Activated CD4-positive, alpha-beta T cell treated with anti-CD3 and anti-CD28 coated beads, Interleukin-2, amount 10 ng/mL, durations not matched to agents 7 days and 5 days (primary cell): Measurements from ENCODE around the gene MYH14. TPM values are rescaled to one million over a fixed set of nuclear protein-coding genes. Genes with fewer than 3 reads are reported as not detected.
"Not testable (repeated sequence)": the region's sequence is repeated elsewhere in the genome, so short reads cannot be mapped to it uniquely, and the experiment has no call there.

Experiments
- CTCF ChIA-PET: fragments of 350-600 bp; sonication (Branson Sonifier 250); formaldehyde crosslinking; loops from one replicate; lab custom pipeline; 2021; ENCODE audit warnings: antibody characterized with exemption; lab: Charles Lee
- POLR2A ChIA-PET: fragments of 350-600 bp; sonication (Branson Sonifier 250); formaldehyde crosslinking; loops from one replicate; lab custom pipeline; 2021; ENCODE audit warnings: antibody characterized with exemption; lab: Charles Lee
- DNase-seq: peaks from one replicate; pipeline ENCODE4 v3.0.0-alpha.2; 2020
- H3K27ac Mint-ChIP-seq: one replicate; pipeline ENCODE4 v1.8.0; 2021; ENCODE audit warnings: mild to moderate bottlenecking, moderate library complexity, mixed read lengths
- H3K27me3 Mint-ChIP-seq: one replicate; pipeline ENCODE4 v1.8.0; 2021; ENCODE audit warnings: mixed read lengths
- H3K36me3 Mint-ChIP-seq: one replicate; pipeline ENCODE4 v1.8.0; 2021; ENCODE audit warnings: low read depth, mixed read lengths
- H3K4me1 Mint-ChIP-seq: one replicate; pipeline ENCODE4 v1.8.0; 2021; ENCODE audit warnings: mixed read lengths
- H3K4me3 Mint-ChIP-seq: one replicate; pipeline ENCODE4 v1.8.0; 2021; ENCODE audit warnings: mild to moderate bottlenecking, moderate library complexity, mixed read lengths
- H3K9me3 Mint-ChIP-seq: one replicate; pipeline ENCODE4 v1.8.0; 2021; ENCODE audit warnings: mixed read lengths
- total RNA-seq, 2 experiments: library from RNA; stranded (reverse); gene quantifications; one replicate each; pipeline ENCODE4 v1.2.3, GENCODE V29; 2021

The MYH14 gene
- total RNA-seq, 2 experiments from 2014 or later = not detected

GRCh38 chr19:50331994-50332243, 128.5 kb downstream of the MYH14 start:
- POLR2A ChIA-PET = no interaction called here
- Mint-ChIP-seq H3K36me3 (peaks cover 14% of the 10 kb centered on the region), H3K4me3 (peak overlapping the region; percentile 83), H3K27ac (peak overlapping the region; percentile 91), H3K9me3 (peaks cover 8% of the 10 kb centered on the region), H3K4me1 (peaks cover 71% of the 10 kb centered on the region), H3K27me3 (peaks cover 18% of the 10 kb centered on the region)
- no peak for DNase-seq
- CTCF ChIA-PET = no interaction called here

- H3K27ac Mint-ChIP-seq = peak overlapping the region; percentile 91
- H3K4me1 Mint-ChIP-seq = peaks cover 66% of the 10 kb centered on the region
- no peak for DNase-seq
- ChIA-PET CTCF (interaction anchor here (0.6 to 2.1 kb wide), 3 partner anchors 10 to 22 kb away, joined by 3 to 10 read pairs (median 7); no protein-coding TSS in a partner anchor), POLR2A (no interaction called here)
- H3K36me3 Mint-ChIP-seq = peaks cover 10% of the 10 kb centered on the region
- H3K27me3 Mint-ChIP-seq = peaks cover 13% of the 10 kb centered on the region
- peak overlapping the region; percentile 83 for H3K4me3 Mint-ChIP-seq
- peaks cover 5% of the 10 kb centered on the region for H3K9me3 Mint-ChIP-seq
These were observed 129.0 kb downstream of the MYH14 start for GRCh38 chr19:50332244-50333038.

- Mint-ChIP-seq H3K36me3 (peaks cover 10% of the 10 kb centered on the region), H3K9me3 (peaks cover 5% of the 10 kb centered on the region)
These were observed 129.9 kb downstream of the MYH14 start for GRCh38 chr19:50333235-50333736.

GRCh38 chr19:50333737-50334617, 130.6 kb downstream of the MYH14 start:
- DNase-seq = peak; percentile 83
- POLR2A ChIA-PET = interaction anchor here (0.6 kb wide), 1 partner anchor 16 kb away, joined by 3 read pairs; no protein-coding TSS in a partner anchor
- Mint-ChIP-seq H3K9me3 (peaks cover 5% of the 10 kb centered on the region), H3K4me1 (peaks cover 61% of the 10 kb centered on the region), H3K27ac (peak overlapping the region; percentile 99), H3K27me3 (peaks cover 8% of the 10 kb centered on the region), H3K4me3 (peak overlapping the region; percentile 83), H3K36me3 (peaks cover 10% of the 10 kb centered on the region)
- CTCF ChIA-PET = interaction anchor here (0.9 to 2.1 kb wide), 4 partner anchors 8 to 24 kb away, joined by 3 to 10 read pairs (median 6); no protein-coding TSS in a partner anchor

More at GRCh38 chr19:50333235-50333736, 129.9 kb downstream of the MYH14 start:
- Mint-ChIP-seq H3K4me3 (peak overlapping the region; percentile 83), H3K27me3 (peaks cover 8% of the 10 kb centered on the region), H3K4me1 (peaks cover 61% of the 10 kb centered on the region), H3K27ac (peak overlapping the region; percentile 99)
- POLR2A ChIA-PET = no interaction called here
- DNase-seq = peak; percentile 96
- CTCF ChIA-PET = interaction anchor here (0.6 to 2.1 kb wide), 5 partner anchors 9 to 24 kb away, joined by 3 to 10 read pairs (median 6); no protein-coding TSS in a partner anchor

GRCh38 chr19:50334741-50335421, 131.5 kb downstream of the MYH14 start:
- H3K4me1 Mint-ChIP-seq = peaks cover 53% of the 10 kb centered on the region
- peak overlapping the region; percentile 27 for H3K4me3 Mint-ChIP-seq
- POLR2A ChIA-PET = no interaction called here
- peaks cover 4% of the 10 kb centered on the region for H3K27me3 Mint-ChIP-seq
- peaks cover 5% of the 10 kb centered on the region for H3K9me3 Mint-ChIP-seq
- DNase-seq = no peak
- peaks cover 6% of the 10 kb centered on the region for H3K36me3 Mint-ChIP-seq
- H3K27ac Mint-ChIP-seq = peak overlapping the region; percentile 62
- CTCF ChIA-PET = interaction anchor here (1.1 to 4.2 kb wide), 2 partner anchors 15 to 22 kb away, joined by 3 to 16 read pairs; no protein-coding TSS in a partner anchor

GRCh38 chr19:50337031-50337430, 133.6 kb downstream of the MYH14 start:
- H3K9me3 Mint-ChIP-seq, H3K27ac Mint-ChIP-seq, H3K4me3 Mint-ChIP-seq, POLR2A ChIA-PET, H3K27me3 Mint-ChIP-seq, DNase-seq, H3K36me3 Mint-ChIP-seq: not testable (repeated sequence)
- peaks cover 34% of the 10 kb centered on the region for H3K4me1 Mint-ChIP-seq
- CTCF ChIA-PET = interaction anchor here (0.5 to 4.2 kb wide), 3 partner anchors 15 to 137 kb away, joined by 3 to 16 read pairs (median 3); no protein-coding TSS in a partner anchor

GRCh38 chr19:50340331-50340730, 136.9 kb downstream of the MYH14 start:
- Mint-ChIP-seq H3K9me3 (peaks cover 11% of the 10 kb centered on the region), H3K4me1 (peaks cover 16% of the 10 kb centered on the region), H3K4me3 (no peak overlapping the region), H3K27me3 (no peaks in the 10 kb centered on the region), H3K36me3 (peaks cover 16% of the 10 kb centered on the region), H3K27ac (no peak overlapping the region)
- ChIA-PET POLR2A (no interaction called here), CTCF (interaction anchor here (2.5 to 4.3 kb wide), 2 partner anchors 12 to 17 kb away, joined by 12 to 19 read pairs; partner anchors contain the start of gene KCNC3)
- DNase-seq = no peak

GRCh38 chr19:50341091-50341564, 137.7 kb downstream of the MYH14 start:
- H3K4me1 Mint-ChIP-seq = peaks cover 12% of the 10 kb centered on the region
- DNase-seq = no peak
- no peak overlapping the region for H3K4me3 Mint-ChIP-seq
- POLR2A ChIA-PET = interaction anchor here (0.6 kb wide), 1 partner anchor 20 kb away, joined by 3 read pairs; no protein-coding TSS in a partner anchor
- H3K36me3 Mint-ChIP-seq = peaks cover 20% of the 10 kb centered on the region
- no peaks in the 10 kb centered on the region for H3K27me3 Mint-ChIP-seq
- H3K27ac Mint-ChIP-seq = no peak overlapping the region
- CTCF ChIA-PET = interaction anchor here (0.6 to 4.3 kb wide), 3 partner anchors 13 to 423 kb away, joined by 3 to 19 read pairs (median 12); partner anchors contain the start of gene KCNC3
- peaks cover 13% of the 10 kb centered on the region for H3K9me3 Mint-ChIP-seq

- Mint-ChIP-seq H3K36me3 (peaks cover 24% of the 10 kb centered on the region), H3K4me1 (peaks cover 29% of the 10 kb centered on the region), H3K4me3 (no peak overlapping the region), H3K27me3 (no peaks in the 10 kb centered on the region), H3K27ac (no peak overlapping the region), H3K9me3 (peaks cover 14% of the 10 kb centered on the region)
- DNase-seq = no peak
- ChIA-PET POLR2A (no interaction called here), CTCF (interaction anchor here (0.7 to 4.3 kb wide), 3 partner anchors 13 to 125 kb away, joined by 3 to 19 read pairs (median 3); partner anchors contain the start of gene KCNC3)
These were observed 141.4 kb downstream of the MYH14 start for GRCh38 chr19:50344661-50345318.

GRCh38 chr19:50347089-50347581, 143.7 kb downstream of the MYH14 start:
- POLR2A ChIA-PET, H3K27me3 Mint-ChIP-seq, DNase-seq, H3K9me3 Mint-ChIP-seq: not testable (repeated sequence)
- H3K4me1 Mint-ChIP-seq = peaks cover 29% of the 10 kb centered on the region
- peaks cover 20% of the 10 kb centered on the region for H3K36me3 Mint-ChIP-seq
- peak overlapping the region; percentile 40 for H3K4me3 Mint-ChIP-seq
- peak overlapping the region; percentile 85 for H3K27ac Mint-ChIP-seq
- CTCF ChIA-PET = interaction anchor here (0.6 to 2.1 kb wide), 4 partner anchors 10 to 674 kb away, joined by 3 to 10 read pairs (median 8); partner anchors contain the start of gene KCNC3
